Endothelial cell (in vitro differentiated cells): ENCODE measurements around the gene GABPB1. TPM values are rescaled to one million over a fixed set of nuclear protein-coding genes. Genes with fewer than 3 reads are reported as not detected.

Experiments used
- DNase-seq: peaks from one replicate; pipeline ENCODE4 v3.0.0; 2021; ENCODE audit warnings: low spot score
- H3K27ac Mint-ChIP-seq: one replicate; pipeline ENCODE4 v1.8.0; 2021; ENCODE audit warnings: mixed read lengths, inconsistent platforms; ENCODE audit not compliant: unreplicated experiment
- H3K27me3 Mint-ChIP-seq: one replicate; pipeline ENCODE4 v1.8.0; 2021; ENCODE audit warnings: mild to moderate bottlenecking, moderate library complexity, mixed read lengths, inconsistent platforms; ENCODE audit not compliant: unreplicated experiment
- H3K36me3 Mint-ChIP-seq: one replicate; pipeline ENCODE4 v1.8.0; 2021; ENCODE audit warnings: mild to moderate bottlenecking, low read depth, mixed read lengths, inconsistent platforms; ENCODE audit not compliant: unreplicated experiment
- H3K4me1 Mint-ChIP-seq: one replicate; pipeline ENCODE4 v1.8.0; 2021; ENCODE audit warnings: mild to moderate bottlenecking, mixed read lengths, inconsistent platforms; ENCODE audit not compliant: unreplicated experiment
- H3K4me3 Mint-ChIP-seq: one replicate; pipeline ENCODE4 v1.8.0; 2021; ENCODE audit warnings: mild to moderate bottlenecking, mixed read lengths, inconsistent platforms; ENCODE audit not compliant: unreplicated experiment
- H3K9me3 Mint-ChIP-seq: one replicate; pipeline ENCODE4 v1.8.0; 2021; ENCODE audit warnings: mixed read lengths, inconsistent platforms; ENCODE audit not compliant: unreplicated experiment
- CTCF ChIP-seq: fragments of 200-600 bp; sonication (generic); IDR thresholded peaks from one replicate; pipeline ENCODE4 v1.5.0; 2021; ENCODE audit warnings: antibody characterized with exemption; ENCODE audit not compliant: unreplicated experiment
- total RNA-seq: library from RNA; stranded (reverse); fragmentation: NEBNext Ultra II Directional; extraction: Animal tissue kit (Norgen Biotek cat#: 25700); gene quantifications from one replicate; pipeline ENCODE4 v1.2.1, GENCODE V29; 2021; ENCODE audit not compliant: unreplicated experiment

GABPB1 gene
- total RNA-seq, 1 donor from 2014 or later: 58.5 TPM

- Mint-ChIP-seq H3K27me3 (peaks cover 2% of the 10 kb centered on the region), H3K9me3 (no peaks in the 10 kb centered on the region), H3K4me3 (no peak overlapping the region), H3K4me1 (peaks cover 10% of the 10 kb centered on the region), H3K36me3 (no peaks in the 10 kb centered on the region), H3K27ac (no peak overlapping the region)
- no peak for TF ChIP-seq CTCF
- DNase-seq: no peak
Observed at GRCh38 chr15:50260969-50261496, 94.0 kb downstream of the GABPB1 start.

- TF ChIP-seq CTCF: no peak
- peaks cover 10% of the 10 kb centered on the region for H3K4me1 Mint-ChIP-seq
- no peak for DNase-seq
- no peaks in the 10 kb centered on the region for H3K9me3 Mint-ChIP-seq
- no peak overlapping the region for H3K27ac Mint-ChIP-seq
- H3K4me3 Mint-ChIP-seq: no peak overlapping the region
- no peaks in the 10 kb centered on the region for H3K27me3 Mint-ChIP-seq
- H3K36me3 Mint-ChIP-seq: no peaks in the 10 kb centered on the region
Observed at GRCh38 chr15:50259276-50259675, 95.7 kb downstream of the GABPB1 start.

DNA sequence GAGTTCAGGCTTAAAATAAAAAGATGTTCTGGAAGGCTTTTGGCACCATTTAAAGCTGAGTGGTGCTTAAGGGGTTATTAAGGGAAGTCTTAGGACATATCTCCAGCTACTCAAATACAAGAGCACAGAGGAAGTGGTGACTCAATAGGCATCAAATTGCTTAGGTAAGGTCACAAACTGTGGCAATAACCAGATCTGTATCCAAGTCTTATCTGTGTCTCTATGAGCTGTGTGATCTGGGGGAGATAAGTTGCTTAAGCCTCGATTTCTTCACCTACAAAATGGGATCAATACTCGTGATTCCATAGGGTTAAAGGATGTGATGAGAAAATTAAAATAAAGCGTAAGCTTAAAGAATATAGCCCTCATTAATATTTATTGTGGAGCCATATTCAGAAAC, 97.1 kb downstream of the GABPB1 start:
- no peak overlapping the region for H3K4me3 Mint-ChIP-seq
- no peaks in the 10 kb centered on the region for H3K9me3 Mint-ChIP-seq
- no peak overlapping the region for H3K27ac Mint-ChIP-seq
- no peak for TF ChIP-seq CTCF
- peaks cover 10% of the 10 kb centered on the region for H3K4me1 Mint-ChIP-seq
- H3K27me3 Mint-ChIP-seq: no peaks in the 10 kb centered on the region
- DNase-seq: no peak
- no peaks in the 10 kb centered on the region for H3K36me3 Mint-ChIP-seq

GRCh38 chr15:50257332-50257731, 97.7 kb downstream of the GABPB1 start:
- H3K36me3 Mint-ChIP-seq: no peaks in the 10 kb centered on the region
- no peaks in the 10 kb centered on the region for H3K9me3 Mint-ChIP-seq
- no peaks in the 10 kb centered on the region for H3K27me3 Mint-ChIP-seq
- no peak overlapping the region for H3K4me3 Mint-ChIP-seq
- H3K27ac Mint-ChIP-seq: no peak overlapping the region
- no peak for TF ChIP-seq CTCF
- DNase-seq: no peak
- peaks cover 6% of the 10 kb centered on the region for H3K4me1 Mint-ChIP-seq

- no peak for DNase-seq
- Mint-ChIP-seq H3K4me3 (no peak overlapping the region), H3K36me3 (no peaks in the 10 kb centered on the region), H3K4me1 (peaks cover 6% of the 10 kb centered on the region), H3K27me3 (no peaks in the 10 kb centered on the region), H3K27ac (no peak overlapping the region), H3K9me3 (no peaks in the 10 kb centered on the region)
- no peak for TF ChIP-seq CTCF
Observed at GRCh38 chr15:50256188-50257041, 98.6 kb downstream of the GABPB1 start.
